ENCODE measurements around the gene NFKBIE.

The NFKBIE gene

DNA sequence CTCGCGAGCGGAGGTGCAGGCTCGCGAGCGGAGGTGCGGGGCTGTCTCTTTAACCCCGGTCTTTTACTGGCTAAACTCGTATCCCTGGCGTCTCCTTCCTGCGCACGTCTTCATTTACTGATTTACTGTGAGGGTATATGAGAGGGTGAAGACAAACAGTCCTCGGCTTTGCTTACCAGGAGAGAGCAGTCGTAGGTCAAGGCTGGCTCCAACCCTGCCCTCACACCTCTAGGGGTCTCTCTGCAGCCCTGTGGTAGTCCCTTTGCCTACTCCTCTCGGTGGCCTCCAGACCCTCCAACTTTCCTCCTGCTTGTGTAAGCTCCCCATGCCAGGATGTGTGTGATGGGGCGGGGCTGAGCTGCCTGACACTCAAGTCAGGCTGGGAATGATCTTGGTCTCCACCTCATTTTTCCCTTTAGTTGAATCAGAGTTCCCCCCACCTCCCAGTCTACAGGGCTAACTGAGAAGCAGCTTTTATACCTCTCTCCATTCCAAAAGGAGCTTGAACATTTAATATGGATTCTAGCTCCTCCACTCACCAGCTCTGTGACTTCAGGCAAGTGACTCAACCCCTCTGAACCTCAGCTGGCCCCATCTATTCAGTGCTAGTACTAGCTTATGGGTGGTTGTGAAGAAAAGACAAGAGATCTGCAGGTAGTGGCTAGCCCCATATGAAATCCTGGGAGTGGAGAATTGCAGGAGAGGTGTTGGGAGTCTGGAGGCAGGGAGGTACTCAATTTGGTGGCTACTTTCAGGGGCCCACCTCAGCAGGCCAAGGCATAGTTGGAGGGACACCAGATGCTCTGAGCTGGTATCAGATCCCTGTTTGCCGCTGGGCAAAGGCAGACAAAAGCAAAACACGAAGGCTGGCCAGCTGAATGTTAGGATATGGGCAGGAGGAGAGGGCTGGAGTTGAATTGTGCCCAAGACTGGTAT, 41.1 kb downstream of the NFKBIE start:
- DNase-seq = peak; percentile 60

DNA sequence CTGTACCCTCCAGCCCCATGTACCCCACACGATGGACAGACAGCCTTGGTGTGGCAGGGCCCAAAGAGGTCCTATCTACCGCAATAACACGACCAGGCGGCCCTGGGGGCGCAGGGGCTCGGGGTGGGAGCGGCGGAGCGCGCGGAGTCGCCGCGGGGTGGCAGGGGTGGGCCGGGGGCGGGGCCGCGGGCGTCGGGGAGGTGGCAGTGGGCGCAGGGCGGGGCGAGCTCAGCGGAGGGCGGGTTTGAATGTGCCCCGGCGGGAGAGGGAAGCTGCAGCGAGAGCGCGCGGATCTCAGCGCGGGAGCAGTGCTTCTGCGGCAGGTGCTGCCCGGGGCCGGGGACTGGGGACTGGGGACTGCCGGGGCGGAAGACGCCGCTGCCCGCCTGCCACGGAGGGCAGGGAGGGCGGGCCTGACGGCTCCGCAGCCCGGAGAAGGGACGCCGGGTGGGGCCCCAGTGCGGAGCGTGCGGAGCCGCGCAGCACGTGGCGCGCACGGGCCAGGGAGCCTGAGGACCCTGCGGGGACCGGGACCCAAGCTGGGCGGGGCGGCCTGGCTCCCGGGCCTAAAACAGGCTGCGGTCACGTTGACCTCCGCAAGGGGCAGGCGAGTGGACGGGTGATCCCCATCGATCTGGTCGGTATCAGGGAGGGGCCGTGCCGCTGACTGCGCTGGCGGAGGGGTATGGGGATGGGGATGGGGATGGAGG, 41.9 kb downstream of the NFKBIE start, which contains the start of gene SLC29A1:
Gene SLC29A1 (plus strand): TSS at position 277 of the 710 bp plus-strand sequence. CDS start 3,719 bp downstream, outside the sequence.
- peak; percentile 94 for DNase-seq

DNA sequence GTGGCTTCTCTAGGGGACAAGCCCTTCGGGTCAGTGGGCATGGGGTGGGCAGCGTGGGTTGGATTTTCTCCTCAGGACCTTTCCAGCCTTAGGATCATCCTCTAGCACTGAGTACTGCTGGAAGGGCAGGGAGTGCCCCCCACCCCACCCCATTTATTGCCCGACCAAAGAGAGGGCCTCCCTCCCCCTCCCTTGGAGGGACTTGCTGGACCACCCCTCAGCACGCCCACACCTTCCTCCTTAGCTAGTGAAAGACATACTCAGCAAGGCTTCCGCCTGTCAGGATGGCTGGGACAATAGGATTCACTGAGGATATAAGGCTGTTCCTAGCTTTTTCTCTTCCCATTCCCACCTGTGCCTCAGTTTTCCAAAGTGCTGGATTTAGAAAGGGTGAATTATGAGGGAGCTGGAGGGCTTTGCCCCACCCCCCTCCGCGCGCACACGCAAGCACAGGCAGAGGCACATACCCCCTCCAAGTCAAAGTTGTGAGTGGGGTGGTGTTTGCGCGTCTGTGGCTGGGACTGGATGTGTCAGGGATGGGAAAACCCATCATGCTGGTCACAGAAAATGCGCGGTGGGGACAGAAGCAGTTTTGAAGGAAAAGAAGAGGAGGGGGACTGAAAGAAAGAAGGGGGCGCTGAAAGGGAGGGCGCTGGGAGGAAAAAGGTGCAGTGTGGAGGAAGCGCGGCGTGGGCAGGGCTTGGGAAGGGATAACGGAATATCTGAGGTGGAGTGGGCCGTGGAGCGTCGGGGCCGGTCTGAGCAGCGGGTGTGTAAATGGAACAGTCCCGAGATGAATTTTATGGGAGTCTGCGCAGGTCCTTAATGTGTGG, 42.6 kb downstream of the NFKBIE start:
- no peak for DNase-seq

DNA sequence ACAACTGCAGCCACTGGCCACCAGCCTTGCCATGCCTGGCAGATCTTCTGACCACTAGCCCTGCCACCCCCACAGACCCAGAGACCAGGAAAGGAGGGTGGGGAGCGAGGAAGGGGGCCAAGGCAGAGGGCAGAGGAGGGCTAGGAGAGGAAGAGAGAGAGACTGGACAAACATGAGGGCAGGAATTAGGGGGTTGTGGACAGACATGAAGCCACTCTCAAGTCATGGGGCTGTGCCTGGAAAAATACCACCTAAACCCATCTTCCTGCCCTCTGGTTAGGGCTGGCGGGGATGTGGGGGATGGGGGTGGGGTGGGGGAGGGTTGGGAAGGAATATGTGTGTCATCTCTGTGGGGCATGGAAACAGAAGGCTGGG, 43.4 kb downstream of the NFKBIE start:
- no peak for DNase-seq

DNA sequence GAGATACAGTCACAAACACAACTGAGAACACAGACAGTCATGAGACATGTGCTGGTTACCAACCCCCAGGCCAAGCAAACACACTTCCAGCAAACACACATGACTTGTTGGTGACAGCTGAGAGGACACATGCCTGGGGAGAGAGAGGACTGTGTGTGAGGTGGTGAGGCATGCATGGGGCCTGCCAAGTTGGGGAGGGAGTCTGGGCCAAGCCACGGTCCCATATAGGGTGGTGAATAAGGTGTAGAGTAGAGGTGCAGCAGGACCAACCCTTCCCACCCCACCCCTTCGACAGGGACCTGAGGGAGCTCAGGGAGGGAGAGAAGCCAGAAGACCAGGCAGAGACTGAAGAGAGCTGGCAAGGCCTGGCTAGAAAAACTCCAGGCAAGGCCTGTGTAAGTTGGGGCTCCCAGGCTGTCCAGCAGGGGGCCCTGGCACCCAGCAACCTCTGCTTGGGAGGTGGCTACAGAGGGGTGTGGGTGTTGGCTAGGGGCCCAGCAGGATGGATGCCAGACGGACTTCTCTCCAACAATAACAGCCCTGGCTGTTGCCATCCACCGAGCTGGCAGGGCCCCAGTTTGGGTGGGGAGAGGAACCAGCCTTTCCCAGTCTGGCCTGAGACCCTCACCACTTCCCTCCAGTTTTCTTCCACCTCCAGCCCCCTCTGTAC, 43.9 kb downstream of the NFKBIE start:
- peak; percentile 96 for DNase-seq

DNA sequence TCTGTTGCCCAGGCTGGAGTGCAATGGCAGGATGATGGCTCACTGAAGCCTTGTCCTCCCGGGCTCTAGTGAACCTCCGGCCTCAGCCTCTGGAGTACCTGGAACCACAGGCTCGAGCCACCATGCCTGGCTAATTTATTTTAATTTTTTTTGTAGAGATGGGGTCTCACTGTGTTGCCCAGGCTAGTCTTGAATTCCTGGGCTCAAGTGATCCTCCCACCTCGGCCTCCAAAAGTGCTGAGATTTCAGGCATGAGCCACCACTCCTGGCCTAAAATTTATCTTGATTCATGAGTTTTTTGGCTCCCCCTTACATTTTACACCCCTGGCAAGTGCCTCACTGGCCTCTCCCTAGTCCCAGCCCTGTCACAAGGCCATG, 44.4 kb downstream of the NFKBIE start:
- DNase-seq = no peak

DNA sequence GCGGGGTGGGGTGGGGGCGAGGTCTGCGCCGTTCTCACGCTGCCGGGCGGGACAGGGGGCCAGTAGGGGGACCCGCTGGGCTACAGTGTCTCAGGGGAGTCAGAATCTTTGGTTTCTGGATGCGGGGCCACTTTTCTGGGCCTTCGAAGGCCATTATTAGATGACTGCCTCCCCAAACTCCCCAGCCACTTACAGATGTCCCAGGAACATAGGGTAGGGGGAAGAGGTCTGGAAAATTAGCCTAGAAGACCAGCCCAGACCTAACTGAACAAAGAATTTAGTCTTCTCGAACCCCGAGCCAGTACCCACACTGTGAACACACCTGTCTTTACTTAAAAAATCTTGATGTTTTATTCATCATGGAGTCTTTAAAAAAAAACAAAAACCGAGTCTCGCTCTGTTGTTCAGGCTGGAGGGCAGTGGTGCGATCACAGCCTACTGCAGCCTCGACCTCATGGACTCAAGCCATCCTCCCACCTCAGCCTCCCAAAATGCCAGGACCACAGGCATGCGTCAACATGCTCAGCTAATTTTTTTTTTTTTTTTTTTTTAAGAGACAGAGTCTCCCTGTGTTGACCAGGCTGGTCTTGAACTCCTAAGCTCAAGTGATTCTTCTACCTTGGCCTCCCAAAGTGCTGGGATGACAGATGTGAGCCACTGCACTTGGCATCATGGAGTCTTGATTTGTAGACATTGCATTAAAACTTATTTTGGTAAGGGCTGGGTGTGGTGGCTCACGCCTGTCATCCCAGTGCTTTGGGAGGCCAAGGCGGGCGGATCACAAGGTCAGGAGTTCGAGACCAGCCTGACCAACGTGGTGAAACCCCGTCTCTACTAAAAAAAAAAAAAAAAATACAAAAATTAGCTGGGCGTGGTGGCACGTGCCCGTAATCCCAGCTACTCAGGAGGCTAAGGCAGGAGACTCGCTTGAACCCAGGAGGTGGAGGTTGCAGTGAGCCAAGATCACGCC, 45.3 kb downstream of the NFKBIE start:
- DNase-seq = no peak

DNA sequence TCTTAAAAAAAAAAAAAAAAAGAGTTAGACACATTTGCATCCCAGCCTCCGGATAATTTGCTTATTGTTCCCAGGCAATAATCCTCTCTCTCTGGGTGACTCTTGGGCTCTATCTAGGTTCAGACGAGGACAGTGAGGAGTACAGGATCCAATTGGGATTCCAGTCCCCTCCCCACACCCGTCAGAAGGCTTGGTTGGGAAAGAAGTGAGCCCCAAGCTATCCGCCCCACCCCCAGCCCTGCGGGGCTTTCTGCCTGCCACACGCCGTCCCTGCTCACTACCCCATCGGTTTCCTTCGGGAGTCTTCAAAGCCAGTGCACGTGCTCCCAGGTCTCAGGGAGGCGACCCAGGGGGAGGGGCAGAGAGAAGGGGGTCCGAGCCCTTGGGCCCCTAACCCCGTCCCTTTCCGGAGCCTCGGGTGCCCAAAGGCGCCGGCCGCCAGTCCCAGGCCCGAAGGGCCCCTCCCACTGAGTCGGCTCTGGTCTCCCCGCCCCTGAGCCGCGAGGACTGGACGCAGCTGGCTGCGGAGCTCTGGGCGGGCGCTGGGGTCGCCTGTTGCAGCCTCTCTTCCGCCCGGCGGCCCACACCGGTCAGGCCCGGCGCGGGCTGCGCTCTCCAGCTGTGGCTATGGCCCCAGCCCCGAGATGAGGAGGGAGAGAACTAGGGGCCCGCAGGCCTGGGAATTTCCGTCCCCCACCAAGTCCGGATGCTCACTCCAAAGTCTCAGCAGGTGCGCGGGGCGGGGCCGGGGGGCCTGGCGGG, 46.1 kb downstream of the NFKBIE start:
- peak; percentile 87 for DNase-seq

DNA sequence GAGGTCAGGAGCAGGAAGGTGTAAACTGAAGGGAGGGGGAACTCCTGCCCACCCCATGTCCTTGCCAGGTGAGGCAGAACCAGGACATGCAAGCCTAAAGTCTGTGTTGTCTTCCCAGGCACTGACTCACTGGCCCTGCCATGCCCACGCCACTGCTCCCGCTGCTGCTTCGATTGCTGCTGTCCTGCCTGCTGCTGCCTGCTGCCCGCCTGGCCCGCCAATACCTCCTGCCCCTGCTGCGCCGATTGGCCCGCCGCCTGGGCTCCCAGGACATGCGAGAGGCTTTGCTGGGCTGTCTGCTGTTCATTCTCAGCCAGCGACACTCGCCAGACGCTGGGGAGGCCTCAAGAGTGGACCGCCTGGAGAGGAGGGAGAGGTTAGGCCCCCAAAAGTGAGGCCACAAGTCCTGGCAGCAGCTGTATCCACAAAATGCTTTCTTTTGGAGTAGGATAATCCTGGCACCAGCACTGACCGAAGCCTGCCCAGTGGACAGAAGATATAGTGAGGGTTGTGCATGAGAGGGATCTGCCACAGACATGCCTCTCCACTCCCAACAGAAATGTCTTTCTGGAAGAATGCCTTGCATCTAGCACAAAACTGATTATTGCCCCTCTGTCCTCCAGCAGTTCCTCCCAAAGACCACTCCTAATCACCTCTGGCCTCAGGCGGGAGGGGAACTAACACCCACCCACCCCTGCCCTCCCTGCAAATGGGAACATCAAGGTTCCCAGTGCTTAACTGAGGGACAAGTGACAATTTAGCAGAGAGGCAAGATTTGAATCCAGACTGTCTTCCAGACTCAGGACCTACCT, 47.8 kb downstream of the NFKBIE start:
- DNase-seq = no peak

DNA sequence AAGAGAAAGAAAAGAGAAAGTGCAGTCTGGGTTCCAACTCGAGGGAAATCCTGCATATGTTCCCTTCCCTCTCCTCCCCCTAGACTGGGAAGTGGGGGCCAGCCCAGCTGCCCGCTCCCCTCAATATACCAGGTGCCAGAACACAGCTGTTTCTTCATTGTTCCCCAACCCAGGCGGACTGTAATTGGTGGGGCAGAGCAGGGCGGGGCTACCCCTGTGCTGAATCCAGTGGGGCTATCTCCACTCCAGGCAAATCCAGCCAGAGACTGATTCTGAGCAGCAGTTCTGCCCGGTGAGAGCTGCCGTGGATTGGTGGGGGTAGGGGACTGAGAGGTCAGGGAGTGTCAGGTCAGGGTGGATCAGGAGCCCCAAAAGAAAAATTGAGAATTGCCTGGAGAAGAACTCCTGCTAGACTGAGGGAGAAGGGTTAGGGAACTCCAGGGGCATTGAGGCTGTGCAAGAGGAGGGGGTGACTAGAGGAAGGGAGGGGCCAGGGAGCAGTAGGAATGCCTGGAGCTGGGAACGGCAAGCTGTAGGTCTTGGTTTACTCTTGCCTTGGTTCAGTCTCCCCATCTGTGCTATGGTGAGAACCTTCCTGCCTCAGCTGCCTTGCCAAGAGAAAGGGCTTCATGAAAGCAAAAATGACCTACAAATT, 48.5 kb downstream of the NFKBIE start, which contains the start of gene MYMX:
Gene MYMX (plus strand): TSS at position 250 of the 655 bp plus-strand sequence. CDS start 546 bp downstream, outside the sequence.
- DNase-seq = no peak

DNA sequence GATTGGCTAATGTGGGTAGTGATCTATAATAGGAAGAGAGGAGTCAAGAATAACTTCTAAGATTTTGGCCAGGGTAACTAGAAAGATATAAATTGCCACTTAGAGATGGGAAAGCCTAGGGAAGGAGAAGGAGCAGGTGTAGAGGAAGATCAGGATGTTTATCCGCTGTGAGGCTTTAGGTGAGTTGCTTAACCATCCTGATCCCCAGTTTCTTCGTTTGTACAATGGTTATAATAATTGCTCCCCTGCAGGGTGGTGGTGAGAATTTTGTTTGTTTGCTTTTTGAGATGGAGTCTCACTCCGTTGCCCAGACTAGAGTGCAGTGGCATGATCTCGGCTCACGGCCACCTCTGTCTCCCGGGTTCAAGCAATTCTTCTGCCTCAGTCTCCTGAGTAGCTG, 51.0 kb downstream of the NFKBIE start:
- DNase-seq = no peak

DNA sequence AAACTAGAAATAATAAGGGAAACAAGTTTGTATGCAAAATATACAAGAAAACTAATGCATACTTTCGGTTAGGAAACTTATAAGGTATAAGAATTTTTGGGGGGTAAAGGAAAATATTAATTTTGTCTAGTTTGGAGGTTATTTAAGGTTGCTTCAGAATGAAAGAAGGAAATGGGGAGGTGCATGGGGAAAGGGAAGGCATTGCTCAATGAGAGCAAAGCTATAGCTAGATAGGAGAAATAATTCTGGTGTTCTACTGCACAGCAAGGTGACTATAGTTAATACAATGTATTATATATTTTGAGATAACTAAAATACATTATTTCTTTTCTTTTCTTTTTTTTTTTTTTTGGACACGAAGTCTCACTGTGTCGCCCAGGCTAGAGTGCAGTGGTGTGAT, 54.1 kb downstream of the NFKBIE start:
- DNase-seq = peak; percentile 33

Measured in hematopoietic multipotent progenitor cell treated with erythropoietin and hydrocortisone succinate and interleukin-3 and kit ligand, for 4 days (in vitro differentiated cells).